GM19438 (cell line): Measurements from ENCODE around the gene AKIRIN2.
A peak's percentile ranks its signal among the peaks of the same experiment; 100 is the strongest.
"Not testable (repeated sequence)": the region's sequence is repeated elsewhere in the genome, so short reads cannot be mapped to it uniquely, and the experiment has no call there.

ENCODE experiments used
- ATAC-seq: cut with Tn5 transposase; IDR thresholded peaks from one replicate; pipeline ENCODE4 v1.9.1; 2021; ENCODE audit warnings: low read depth; ENCODE audit not compliant: unreplicated experiment

Gene AKIRIN2

GRCh38 chr6:87690441-87690840, 11.6 kb downstream of the AKIRIN2 start:
- no peak for ATAC-seq

- not testable (repeated sequence) for ATAC-seq
Observed at GRCh38 chr6:87687893-87688292, 14.1 kb downstream of the AKIRIN2 start.

GRCh38 chr6:87687296-87687695, 14.7 kb downstream of the AKIRIN2 start:
- no peak for ATAC-seq

- not testable (repeated sequence) for ATAC-seq
Observed at GRCh38 chr6:87686636-87687205, 15.3 kb downstream of the AKIRIN2 start.

GRCh38 chr6:87684895-87685654, 17.0 kb downstream of the AKIRIN2 start:
- ATAC-seq: no peak

GRCh38 chr6:87683890-87684289, 18.1 kb downstream of the AKIRIN2 start:
- no peak for ATAC-seq

GRCh38 chr6:87682310-87682709, 19.7 kb downstream of the AKIRIN2 start:
- no peak for ATAC-seq

GRCh38 chr6:87675004-87675681, 26.9 kb downstream of the AKIRIN2 start:
- no peak for ATAC-seq

- ATAC-seq: no peak
Observed at GRCh38 chr6:87674290-87674689, 27.7 kb downstream of the AKIRIN2 start.

- no peak for ATAC-seq
Observed at GRCh38 chr6:87673237-87673636, 28.8 kb downstream of the AKIRIN2 start.

GRCh38 chr6:87672641-87673040, 29.4 kb downstream of the AKIRIN2 start:
- ATAC-seq: no peak

GRCh38 chr6:87671555-87672029, 30.4 kb downstream of the AKIRIN2 start:
- ATAC-seq: no peak

- no peak for ATAC-seq
Observed at GRCh38 chr6:87670707-87671106, 31.3 kb downstream of the AKIRIN2 start.

- no peak for ATAC-seq
Observed at GRCh38 chr6:87669051-87669450, 33.0 kb downstream of the AKIRIN2 start.

GRCh38 chr6:87668013-87668412, 34.0 kb downstream of the AKIRIN2 start:
- no peak for ATAC-seq

GRCh38 chr6:87667032-87667431, 35.0 kb downstream of the AKIRIN2 start:
- peak; percentile 51 for ATAC-seq

GRCh38 chr6:87664921-87665485, 37.0 kb downstream of the AKIRIN2 start:
- ATAC-seq: no peak

GRCh38 chr6:87663434-87663833, 38.6 kb downstream of the AKIRIN2 start:
- no peak for ATAC-seq

- no peak for ATAC-seq
Observed at GRCh38 chr6:87661503-87661902, 40.5 kb downstream of the AKIRIN2 start.

- no peak for ATAC-seq
Observed at GRCh38 chr6:87661016-87661415, 41.0 kb downstream of the AKIRIN2 start.

GRCh38 chr6:87660226-87660911, 41.7 kb downstream of the AKIRIN2 start:
- ATAC-seq: no peak
